Stimulated activated CD4-positive, alpha-beta T cell treated with anti-CD3 and anti-CD28 coated beads, TNF-alpha, amount 100 ng/mL, for 4 hours (primary cell): Measurements from ENCODE around the gene FBLN2.

Experiments used
- DNase-seq, 3 experiments: peaks; one replicate each; pipeline ENCODE4 v3.0.0-alpha.2; 2020; ENCODE audit warnings: low read depth in 3 of 3

Gene FBLN2

DNA sequence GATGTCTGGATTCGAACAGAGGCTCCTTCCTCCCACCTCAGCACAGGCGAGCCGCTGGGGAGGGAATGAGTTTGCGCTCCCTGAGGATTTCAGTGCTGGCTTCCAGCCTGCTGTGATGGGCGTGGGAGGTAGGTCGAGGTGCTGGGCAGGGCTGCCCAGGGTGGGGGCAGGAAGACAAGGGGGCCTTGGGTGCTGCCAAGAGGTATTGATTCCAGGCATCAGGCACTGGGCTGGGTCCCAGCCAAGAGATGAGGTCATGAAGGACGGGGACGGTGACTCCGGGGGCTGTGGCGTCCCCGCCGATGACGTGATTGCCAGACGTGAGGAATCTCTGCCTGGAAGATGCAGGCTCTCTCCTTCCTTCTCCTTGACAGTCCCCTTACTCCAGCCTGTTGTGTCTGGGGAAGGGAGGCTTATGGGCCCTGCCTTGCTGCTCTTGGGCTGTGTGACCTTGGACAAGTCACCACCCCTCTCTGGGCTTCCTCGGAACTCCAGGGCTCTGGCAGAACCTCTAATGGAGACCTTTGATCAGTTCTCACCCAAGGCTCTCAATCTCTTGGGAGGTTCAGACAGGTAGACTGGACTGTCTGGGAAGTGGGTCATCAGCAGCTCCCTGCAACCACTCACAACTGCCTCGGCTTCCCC, 116.8 kb downstream of the FBLN2 start:
- no peak for DNase-seq

DNA sequence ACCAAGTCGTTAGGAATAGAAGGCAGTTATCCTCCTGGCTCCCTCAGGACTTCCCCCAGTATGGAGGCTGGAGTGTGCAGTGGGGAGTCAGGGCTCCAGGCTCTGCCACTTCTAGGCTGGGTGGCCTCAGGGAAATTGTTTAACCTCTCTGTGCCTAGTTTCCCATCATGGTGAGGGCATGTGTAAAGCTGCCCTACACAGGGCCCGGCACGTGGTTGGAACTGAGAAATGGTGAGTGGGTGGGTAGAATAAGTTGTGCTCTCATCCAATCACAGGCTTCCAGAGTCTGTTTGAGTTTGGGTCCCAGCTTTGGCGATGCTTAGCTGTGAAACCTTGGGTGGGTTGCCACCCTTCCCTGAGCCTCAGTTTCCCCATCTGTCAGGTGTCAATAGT, 117.3 kb downstream of the FBLN2 start:
- no peak for DNase-seq

DNA sequence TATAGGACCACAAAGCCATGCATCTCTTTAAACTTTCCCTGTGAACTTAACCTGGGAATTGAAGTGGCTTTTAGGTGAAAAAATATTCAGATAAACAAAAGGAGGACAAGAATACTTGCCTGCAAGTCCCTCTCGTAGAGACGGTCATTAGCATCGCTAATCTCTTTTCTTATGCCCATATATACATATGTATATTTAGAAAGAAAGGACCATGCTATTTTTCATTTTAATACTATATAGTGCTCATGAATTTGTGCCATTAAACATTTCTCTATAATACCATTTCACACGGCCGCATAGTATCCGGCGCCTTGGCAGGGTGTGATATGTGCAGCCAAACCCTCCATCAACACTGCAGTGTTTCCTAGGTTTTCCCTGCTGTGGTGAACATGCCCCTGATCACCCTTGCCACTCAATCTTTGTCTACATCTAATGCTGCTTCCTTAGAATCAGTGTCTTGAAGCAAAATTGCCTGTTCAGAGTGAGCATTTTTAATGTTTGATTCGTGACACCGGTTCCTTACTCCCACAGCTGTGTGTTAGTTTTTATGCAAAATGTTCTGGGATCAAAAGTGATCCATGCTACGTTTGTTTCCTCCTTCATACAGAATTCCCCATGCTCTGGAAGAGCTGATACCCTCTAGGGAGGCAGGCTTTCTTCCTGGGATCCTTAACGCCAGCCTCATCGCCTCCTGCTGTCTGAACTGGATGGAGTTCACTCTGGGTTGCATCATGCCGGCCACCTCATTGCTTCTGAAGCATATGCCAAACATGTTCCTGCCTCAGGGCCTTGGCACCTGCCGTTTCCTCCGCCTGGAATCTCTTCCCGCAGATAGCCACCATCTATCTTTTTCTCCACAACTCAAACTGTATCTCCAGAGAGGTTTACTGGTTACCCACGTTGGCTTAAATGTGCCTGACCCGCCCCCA, 118.1 kb downstream of the FBLN2 start:
- DNase-seq: no peak

DNA sequence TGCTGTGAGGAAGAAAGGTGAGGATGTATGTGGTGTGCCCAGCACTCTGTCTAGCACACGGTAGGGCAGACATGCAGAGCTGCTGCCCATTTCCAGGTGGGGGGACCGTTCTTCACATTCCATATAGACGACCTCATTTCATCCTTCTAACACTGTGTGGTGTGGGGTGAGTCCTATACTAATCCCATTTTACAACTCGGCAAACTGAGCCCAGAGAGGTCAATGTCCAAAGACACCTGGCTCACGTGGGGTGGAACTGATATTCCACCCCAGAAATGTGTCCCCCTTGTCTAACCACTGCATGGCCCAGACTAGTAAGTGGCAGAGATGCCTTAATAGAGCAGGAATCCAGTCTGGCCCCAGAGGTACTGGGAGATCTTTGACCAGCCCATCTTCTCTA, 119.2 kb downstream of the FBLN2 start:
- no peak for DNase-seq

DNA sequence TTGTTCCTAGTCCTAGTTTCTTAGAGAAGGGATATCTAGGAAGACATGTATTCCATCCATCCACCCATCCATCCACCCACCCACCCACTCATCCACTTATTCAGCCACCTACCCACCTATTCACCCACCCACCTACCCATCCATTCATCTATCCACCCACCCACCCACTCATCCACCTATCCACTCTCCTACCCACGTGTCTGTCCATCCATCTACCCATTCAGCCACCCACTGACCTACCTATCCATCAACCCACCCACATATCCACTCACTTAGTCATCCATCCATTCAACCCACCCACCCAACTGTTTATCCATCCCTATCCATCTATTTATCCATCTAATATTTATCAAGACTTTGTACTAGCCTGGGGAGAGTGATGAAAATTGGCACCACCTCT, 120.5 kb downstream of the FBLN2 start:
- no peak for DNase-seq

DNA sequence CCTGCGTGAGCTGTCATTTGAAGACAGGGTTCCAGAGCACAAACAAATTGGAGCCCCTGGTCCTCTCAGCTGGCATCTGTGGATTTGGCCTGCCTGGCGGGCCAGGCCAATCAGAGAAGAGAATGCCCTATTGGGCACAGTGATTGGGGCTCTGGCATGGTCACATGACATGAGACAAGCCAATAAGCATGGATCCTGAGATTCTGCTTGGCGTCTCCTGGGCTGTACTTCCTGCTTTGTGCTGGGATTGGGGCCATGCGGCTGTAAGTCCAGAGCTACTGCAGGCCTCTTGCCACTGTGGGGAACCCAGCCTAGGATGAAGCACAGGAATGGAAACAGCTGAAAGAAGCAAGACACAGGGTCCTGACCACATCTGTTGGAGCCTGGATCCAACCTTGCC, 121.4 kb downstream of the FBLN2 start:
- DNase-seq: no peak

DNA sequence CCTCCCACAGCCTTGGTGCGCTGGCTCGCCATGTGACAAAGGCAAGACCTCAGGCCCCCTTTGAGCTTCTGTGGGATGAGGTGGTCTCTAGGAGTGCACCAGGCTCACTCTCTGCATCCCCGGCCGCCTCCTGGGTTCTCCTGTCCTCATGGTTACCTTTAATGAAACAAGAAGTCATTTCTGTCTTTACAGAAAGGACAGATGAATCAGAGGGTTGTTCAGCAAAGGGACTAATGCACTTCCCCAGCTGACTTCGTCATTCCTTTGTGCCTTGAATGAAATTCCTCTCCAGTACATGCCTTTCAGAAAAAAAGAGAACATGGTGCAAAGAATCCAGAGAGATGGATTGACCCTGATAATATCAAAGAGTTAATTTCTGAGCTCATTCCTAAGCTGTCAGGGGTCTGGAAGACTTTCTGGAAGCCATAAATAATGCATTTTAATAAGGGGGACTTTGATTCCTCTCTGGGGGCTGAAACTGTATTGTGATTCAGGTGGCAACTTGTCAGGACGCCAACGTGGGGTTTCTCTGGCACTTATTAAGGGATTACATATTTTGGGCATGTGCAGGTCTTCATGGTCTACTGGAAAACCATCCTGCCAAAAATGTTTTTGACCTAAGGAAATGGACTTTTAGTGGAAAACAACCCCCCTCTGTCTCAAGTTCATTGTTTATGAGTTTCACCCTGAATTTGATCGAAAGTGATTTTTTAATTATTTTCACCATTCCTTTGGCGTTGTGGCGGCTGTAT, 122.7 kb downstream of the FBLN2 start:
- DNase-seq: no peak

DNA sequence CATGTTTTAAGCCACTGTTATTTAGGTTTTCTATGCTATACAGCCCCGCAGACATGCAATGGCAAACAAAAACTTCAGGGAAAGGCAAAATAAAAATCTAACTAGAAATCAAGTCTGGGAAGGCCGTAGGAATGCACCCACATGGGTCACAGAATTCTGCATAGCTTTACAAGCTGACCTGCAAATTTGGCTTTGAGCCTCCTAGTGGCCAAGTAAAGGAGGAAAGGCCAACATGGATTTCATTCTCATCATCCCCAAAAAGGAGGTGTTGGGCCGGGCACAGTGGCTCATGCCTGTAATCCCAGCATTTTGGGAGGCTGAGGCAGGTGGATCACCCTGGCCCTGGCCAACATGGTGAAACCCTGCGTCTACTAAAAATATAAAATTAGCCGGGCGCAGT, 124.3 kb downstream of the FBLN2 start:
- no peak for DNase-seq

DNA sequence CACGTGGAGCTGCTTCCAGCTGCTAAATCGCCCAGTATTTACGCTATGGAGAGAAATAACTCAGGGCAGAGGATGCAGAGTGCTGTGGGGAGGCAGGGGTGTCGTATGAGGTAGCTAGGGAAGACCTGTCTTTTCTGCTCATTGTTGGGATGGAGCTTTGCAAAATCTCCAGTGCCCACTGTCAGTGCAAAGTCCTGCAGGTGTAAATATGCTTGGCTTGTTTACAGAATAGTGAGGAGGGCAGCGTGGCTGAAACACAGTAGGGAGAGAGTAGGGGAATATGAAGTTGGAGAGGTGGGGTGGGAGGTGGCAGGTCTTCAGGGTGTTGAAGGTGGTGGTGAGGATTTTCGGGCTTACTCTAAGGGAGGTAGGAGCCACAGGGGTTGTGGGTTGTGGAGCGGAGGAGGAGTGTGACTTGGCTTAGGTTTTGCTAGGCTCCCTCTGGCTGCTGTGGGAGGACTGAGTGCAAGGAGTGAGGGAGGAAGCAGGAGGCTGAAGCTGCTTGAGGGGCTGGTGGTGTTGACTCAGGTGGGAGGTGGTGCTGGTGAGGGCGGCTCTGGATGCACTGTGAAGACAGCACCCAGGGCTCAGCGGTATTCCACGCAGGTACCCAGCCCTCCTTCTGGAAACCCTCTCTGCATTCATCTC, 125.7 kb downstream of the FBLN2 start:
- no peak for DNase-seq

DNA sequence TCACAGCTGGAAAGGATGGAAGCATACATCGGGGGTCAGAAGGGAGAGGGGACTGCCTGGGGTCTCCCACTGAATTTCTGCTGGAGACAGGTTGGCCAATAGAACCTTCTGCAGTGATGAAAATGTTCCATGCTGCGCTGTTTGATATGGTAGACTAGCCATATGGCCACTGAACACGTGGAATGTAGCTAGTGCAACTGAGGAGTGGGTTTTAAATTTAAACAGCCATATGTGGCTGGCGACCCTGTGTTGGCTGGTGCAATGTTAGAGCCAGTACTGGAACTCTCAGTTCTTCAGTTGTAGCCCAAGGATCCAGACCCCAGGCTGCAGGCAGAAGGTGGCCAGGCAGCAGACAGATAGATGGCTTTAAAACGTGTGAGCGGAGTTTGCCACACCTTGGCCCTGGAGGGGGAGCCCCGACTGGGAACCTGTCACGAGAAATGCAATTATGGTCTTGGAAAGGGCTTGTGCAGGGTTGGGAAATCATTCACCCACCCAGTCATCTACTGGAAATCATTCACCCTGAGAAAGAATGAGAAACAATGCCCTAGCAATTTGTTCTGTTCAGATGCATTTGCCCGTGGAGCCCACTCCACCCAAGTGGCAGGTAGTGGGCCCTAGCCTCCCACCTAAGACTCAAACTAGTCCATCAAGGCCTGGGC, 127.6 kb downstream of the FBLN2 start:
- DNase-seq: no peak

DNA sequence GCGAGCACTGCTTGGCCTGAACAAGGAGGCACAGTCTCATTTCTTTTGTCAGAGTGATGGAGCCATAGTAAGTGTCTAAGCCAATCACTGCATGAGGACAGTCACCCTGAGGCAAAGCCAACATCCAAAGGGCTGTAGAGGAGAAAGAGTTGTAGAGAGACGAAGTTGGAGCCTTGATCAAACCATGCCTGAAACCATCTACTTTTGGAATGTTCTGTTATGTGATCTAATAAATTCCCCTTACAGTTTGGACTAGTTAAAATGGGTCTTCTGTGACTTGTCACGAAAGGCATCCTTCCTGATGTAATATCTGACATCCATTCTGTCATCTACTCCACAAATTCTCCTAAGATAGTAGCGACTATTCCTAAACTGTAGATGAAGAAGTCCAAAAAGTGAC, 128.3 kb downstream of the FBLN2 start:
- DNase-seq: no peak

DNA sequence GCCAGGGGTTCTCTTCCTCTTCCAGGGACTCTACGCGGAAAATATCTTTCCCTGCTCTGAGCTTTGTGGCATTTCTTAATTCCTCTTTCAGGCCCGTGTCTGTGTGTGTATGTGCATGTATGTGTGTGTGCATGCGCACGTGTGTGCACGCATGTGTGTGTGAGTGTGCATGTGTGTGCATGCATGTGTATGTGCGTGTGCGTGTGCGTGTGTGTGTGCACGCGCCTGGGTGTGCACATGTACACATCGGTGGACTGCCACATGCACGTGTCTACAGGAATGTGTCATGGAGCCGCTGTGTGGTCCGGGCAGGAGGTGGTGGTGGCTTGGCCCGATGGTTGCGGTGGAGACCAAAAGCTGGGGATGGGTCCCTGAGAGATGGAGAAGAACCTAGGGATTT, 133.0 kb downstream of the FBLN2 start:
- no peak for DNase-seq

DNA sequence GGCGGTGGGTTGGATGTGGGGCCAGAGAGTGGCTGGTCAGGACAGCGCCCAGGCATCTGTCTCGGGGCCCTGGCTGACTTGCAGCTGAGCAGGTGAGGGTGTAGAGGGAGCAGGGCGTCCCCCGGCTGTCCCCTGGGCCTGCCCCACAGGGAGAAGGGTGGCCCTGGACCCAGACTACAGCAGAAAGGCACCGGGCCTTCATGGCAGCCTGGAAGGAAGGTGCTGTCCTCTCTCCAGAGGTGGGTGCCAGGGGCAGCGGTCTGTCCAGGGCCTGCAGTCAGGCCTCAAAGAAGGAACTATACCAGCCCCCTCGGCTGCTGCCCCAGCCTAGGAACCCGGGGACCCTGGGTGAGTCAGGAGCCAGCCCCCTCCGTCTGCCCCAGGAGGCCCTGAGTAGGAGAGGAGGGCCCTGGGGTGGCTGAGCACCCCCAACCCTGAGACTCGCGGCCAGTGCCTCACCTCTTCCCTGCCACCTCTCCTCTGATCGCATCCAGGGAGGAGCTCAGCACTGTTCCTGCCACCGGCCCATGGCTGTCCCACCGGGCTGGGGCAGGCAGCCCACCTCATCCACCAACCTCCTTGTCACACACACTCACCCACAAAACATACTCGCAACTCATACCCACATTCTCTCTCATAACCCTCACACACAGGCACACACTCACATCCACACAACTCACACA, 133.5 kb downstream of the FBLN2 start:
- no peak for DNase-seq

DNA sequence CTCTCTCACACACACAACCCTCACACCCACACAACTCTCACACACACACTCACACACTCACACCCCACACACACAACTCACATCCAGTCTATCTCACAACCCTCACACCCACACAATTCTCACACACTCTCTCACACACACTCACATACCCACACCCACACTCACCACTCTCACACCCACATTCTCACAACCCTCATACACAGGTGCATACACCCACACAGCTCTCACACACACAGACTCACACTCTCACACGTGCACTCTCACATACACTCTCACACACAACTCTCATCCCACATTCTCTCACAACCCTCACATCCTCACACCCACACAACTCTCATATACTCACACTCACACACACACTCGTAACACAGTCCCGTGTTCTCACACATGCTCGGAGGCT, 134.4 kb downstream of the FBLN2 start:
- DNase-seq: no peak

DNA sequence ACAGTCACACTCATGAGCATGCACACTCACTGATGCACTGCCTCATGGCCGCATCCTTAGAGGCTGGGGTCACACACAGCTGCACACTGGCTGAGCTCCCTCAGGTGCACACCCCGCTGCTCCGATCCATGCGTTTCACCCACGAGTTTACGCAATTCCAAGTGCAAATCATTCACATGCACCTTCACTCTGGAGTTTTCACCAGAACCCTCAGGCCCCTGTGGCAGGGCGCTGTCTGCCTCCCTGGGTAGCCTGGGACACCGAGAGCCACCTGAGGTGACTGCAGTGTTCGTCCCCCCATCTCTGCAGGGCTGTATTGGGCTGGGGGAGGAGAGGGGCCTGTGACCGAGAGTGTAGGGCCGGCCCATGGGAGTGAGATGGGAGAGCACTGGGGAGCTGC, 134.8 kb downstream of the FBLN2 start:
- no peak for DNase-seq

DNA sequence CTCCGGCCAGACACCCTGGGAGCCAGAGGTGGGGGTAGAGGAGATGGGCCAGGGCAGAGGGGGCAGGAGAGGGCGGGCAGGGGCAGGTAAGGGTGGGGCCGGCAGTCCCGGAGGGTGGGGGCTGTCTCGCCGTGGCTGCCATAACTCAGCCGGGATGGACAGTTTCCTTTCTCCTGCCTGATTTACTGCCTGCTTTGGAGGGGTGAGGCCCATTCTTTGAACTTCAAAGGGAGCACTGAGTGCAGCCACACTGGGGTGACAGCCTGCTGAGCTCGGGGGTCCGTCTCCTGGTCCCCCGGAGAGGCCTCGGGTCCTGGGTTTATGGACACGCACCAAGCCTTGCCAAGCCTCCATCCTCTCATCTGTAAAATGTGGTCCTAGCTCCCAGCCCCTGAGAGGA, 135.4 kb downstream of the FBLN2 start:
- no peak for DNase-seq

DNA sequence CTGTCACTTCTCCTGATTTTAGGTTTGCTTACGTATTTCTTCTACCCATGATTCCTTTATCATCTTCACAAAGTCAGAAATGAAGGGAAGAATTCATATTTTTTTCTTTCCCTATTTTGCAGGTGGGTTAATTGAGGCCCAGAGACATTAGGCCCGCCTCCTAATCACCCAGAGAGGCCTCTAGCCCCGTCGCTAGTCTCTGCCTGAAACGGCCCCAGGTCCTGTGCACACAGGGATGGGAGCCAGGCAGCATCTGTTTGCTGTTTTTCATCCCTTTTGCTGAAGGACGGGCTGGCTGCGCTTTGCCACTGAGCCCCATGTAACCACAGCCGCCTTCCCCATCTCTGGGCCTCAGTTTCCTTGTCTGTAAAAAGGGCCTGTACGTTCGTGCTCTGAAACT, 135.9 kb downstream of the FBLN2 start:
- DNase-seq: no peak

DNA sequence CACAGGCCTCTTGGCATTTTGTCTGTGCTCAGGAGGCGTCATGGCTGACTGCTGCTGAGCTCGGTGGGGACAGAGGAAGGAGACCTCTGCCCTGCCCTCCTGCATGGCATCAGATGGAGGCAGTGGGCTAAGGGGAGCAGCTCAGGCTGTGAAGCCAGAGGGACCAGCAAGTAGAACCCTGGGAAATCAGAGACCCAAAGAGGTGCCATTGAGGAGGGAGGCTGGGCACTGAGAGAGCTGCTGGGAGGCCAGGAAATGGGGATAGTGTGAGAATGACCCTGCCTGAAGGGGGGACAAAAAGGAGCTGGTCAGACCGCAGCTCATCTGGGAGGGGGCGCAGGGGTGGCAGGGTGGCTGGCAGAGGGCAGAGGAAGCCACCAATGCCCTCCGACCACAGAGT, 136.8 kb downstream of the FBLN2 start:
- DNase-seq: no peak

DNA sequence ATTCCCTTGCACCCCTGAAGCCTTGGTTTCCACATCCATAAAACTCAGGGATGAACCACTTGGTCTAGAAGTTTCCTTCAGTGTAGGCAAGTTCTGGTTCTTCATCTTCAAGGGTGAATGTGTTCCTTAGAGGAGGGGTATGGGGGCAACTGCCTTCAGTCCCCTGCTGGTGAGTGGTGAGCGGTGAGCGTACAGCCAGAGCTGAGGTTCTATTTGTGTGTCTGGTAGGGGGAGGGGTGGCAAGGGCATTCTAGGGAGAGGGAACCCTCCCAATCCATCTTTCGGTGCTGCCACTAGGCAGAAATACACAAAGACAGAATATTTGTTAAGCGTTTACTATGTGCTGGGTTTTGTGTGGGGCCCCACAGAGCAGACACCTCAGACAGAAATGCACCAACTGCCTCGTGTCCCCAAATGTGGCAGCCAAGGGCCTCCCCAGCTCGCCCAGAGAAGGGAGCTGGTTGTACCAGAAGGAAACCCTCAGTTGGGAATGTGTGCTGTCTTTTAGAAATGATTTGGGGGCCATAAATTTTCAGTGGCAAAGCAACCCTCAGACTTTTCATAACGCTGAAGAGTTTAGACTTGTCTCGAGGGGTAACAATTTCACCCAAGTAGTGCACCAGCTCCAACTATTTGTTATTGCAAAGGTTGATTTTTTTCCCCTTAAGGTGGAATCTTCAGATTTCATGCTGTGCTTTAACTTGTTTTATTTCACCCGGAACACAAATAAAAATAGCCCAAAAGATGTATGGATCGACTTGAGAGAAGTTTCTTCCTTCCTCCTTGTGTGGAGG, 137.6 kb downstream of the FBLN2 start:
- no peak for DNase-seq

DNA sequence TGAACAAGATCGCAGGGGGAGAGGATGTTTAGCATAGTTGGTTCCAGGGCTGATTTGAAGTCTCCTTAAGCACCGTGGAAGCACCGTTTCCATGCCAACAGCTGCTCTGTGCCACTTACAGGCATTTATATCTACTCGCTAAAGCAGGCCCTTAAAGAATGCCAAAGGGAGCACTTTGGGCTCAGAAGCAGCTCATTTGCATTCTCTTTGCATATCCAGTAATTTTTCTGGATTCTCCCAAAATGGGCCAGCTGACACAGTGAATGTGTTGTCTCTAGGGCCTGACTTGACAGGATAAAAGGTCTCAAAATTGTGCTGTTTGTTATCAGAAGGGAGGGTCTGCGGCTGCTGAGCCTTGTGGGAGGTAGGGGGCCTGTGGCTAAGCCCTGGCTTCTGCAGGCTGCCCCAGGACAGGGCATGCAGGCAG, 138.6 kb downstream of the FBLN2 start:
- no peak for DNase-seq
